ENCODE measurements around the gene SPOCK1. TPM values are rescaled to one million over a fixed set of nuclear protein-coding genes. Genes with fewer than 3 reads are reported as not detected.

Gene SPOCK1
- total RNA-seq, 1 experiment from 2014 or later = 23.9 TPM

GRCh38 chr5:137504916-137505315 lies 5.8 kb upstream of the SPOCK1 start:
- no peaks in the 10 kb centered on the region for H3K4me1 ChIP-seq (replicated peaks; ENCODE audit: insufficient read depth)
- TF ChIP-seq EZH2 (IDR thresholded peaks at IDR 0.05; ENCODE audit: low read depth) = no peak
- TF ChIP-seq, protein P1, sequence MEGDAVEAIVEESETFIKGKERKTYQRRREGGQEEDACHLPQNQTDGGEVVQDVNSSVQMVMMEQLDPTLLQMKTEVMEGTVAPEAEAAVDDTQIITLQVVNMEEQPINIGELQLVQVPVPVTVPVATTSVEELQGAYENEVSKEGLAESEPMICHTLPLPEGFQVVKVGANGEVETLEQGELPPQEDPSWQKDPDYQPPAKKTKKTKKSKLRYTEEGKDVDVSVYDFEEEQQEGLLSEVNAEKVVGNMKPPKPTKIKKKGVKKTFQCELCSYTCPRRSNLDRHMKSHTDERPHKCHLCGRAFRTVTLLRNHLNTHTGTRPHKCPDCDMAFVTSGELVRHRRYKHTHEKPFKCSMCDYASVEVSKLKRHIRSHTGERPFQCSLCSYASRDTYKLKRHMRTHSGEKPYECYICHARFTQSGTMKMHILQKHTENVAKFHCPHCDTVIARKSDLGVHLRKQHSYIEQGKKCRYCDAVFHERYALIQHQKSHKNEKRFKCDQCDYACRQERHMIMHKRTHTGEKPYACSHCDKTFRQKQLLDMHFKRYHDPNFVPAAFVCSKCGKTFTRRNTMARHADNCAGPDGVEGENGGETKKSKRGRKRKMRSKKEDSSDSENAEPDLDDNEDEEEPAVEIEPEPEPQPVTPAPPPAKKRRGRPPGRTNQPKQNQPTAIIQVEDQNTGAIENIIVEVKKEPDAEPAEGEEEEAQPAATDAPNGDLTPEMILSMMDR (conservative IDR thresholded peaks at IDR 0.05) = no peak
- H3K27me3 ChIP-seq (ENCODE audit: insufficient read depth, low read depth) = no peaks in the 10 kb centered on the region
- H3K9me3 ChIP-seq (ENCODE audit: insufficient read depth, low read depth) = no peaks in the 10 kb centered on the region
- intact Hi-C loops (cut with micrococcal nuclease; ENCODE audit: unreplicated experiment) = no loop called here
- H4K20me1 ChIP-seq (ENCODE audit: insufficient read depth) = no peaks in the 10 kb centered on the region
- no peak overlapping the region for H3K4me3 ChIP-seq
- ChIA-PET POLR2A (ENCODE audit: unreplicated experiment) (no interaction called here), CTCF (no interaction called here)
- H3K9me2 ChIP-seq (ENCODE audit: insufficient read depth) = no peaks in the 10 kb centered on the region
- no peaks in the 10 kb centered on the region for H3F3A ChIP-seq (ENCODE audit: insufficient read depth, low read depth)
- H2AFZ ChIP-seq = no peak overlapping the region
- no peaks in the 10 kb centered on the region for H3K36me3 ChIP-seq (ENCODE audit: low read depth)
- H3K79me2 ChIP-seq (ENCODE audit: low read depth) = no peaks in the 10 kb centered on the region
- no peak overlapping the region for H3K27ac ChIP-seq
- H3K4me2 ChIP-seq = no peak overlapping the region
- no peak for DNase-seq
- BruUV-seq (replicated peaks) = no TSS peak

- no peaks in the 10 kb centered on the region for H3K9me3 ChIP-seq (ENCODE audit: insufficient read depth, low read depth)
- no peak for TF ChIP-seq EZH2 (IDR thresholded peaks at IDR 0.05; ENCODE audit: low read depth)
- TF ChIP-seq, protein P1 (conservative IDR thresholded peaks at IDR 0.05) = no peak
- H3K79me2 ChIP-seq (ENCODE audit: low read depth) = no peaks in the 10 kb centered on the region
- H3K9me2 ChIP-seq (ENCODE audit: insufficient read depth) = no peaks in the 10 kb centered on the region
- ChIA-PET POLR2A (ENCODE audit: unreplicated experiment) (no interaction called here), CTCF (no interaction called here)
- H3K4me2 ChIP-seq = no peak overlapping the region
- H3K4me1 ChIP-seq (replicated peaks; ENCODE audit: insufficient read depth) = no peaks in the 10 kb centered on the region
- H2AFZ ChIP-seq = no peak overlapping the region
- H3K27ac ChIP-seq = no peak overlapping the region
- H3K27me3 ChIP-seq (ENCODE audit: insufficient read depth, low read depth) = no peaks in the 10 kb centered on the region
- intact Hi-C loops (cut with micrococcal nuclease; ENCODE audit: unreplicated experiment) = no loop called here
- no peaks in the 10 kb centered on the region for H3K36me3 ChIP-seq (ENCODE audit: low read depth)
- BruUV-seq (replicated peaks) = no TSS peak
- no peak for DNase-seq
- H4K20me1 ChIP-seq (ENCODE audit: insufficient read depth) = no peaks in the 10 kb centered on the region
- no peak overlapping the region for H3K4me3 ChIP-seq
- no peaks in the 10 kb centered on the region for H3F3A ChIP-seq (ENCODE audit: insufficient read depth, low read depth)
Measured at GRCh38 chr5:137503456-137503855, 4.3 kb upstream of the SPOCK1 start.

DNA sequence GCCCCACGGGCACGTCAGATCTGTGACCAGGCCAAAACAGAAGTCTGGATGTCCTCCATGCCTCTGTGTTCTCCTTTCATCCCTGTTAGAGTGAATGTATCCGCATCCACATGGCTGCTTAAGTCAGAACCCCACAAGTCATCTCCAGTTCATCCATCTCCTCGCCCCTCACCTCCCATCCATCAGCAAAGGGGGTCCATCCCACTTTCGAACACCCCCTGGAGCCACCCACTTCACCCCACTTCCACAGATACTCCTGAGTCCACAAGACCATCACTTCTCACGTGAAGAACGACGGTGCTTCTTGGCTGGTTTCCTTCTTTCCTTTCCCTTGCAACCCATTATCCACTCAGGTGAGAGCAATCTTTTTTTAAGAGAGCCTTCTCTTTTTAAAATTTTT lies 3.5 kb upstream of the SPOCK1 start:
- H3K4me2 ChIP-seq = no peak overlapping the region
- TF ChIP-seq, protein P1 (conservative IDR thresholded peaks at IDR 0.05) = no peak
- no peak for TF ChIP-seq EZH2 (IDR thresholded peaks at IDR 0.05; ENCODE audit: low read depth)
- no peak for DNase-seq
- H3K27me3 ChIP-seq (ENCODE audit: insufficient read depth, low read depth) = no peaks in the 10 kb centered on the region
- no peak overlapping the region for H3K4me3 ChIP-seq
- no peak overlapping the region for H2AFZ ChIP-seq
- intact Hi-C loops (cut with micrococcal nuclease; ENCODE audit: unreplicated experiment) = no loop called here
- CTCF ChIA-PET = no interaction called here
- no peaks in the 10 kb centered on the region for H3K4me1 ChIP-seq (replicated peaks; ENCODE audit: insufficient read depth)
- no TSS peak for BruUV-seq (replicated peaks)
- no peaks in the 10 kb centered on the region for H3K9me2 ChIP-seq (ENCODE audit: insufficient read depth)
- H3K36me3 ChIP-seq (ENCODE audit: low read depth) = no peaks in the 10 kb centered on the region
- H4K20me1 ChIP-seq (ENCODE audit: insufficient read depth) = no peaks in the 10 kb centered on the region
- no peaks in the 10 kb centered on the region for H3K79me2 ChIP-seq (ENCODE audit: low read depth)
- POLR2A ChIA-PET (ENCODE audit: unreplicated experiment) = no interaction called here
- H3K9me3 ChIP-seq (ENCODE audit: insufficient read depth, low read depth) = no peaks in the 10 kb centered on the region
- H3K27ac ChIP-seq = no peak overlapping the region
- no peaks in the 10 kb centered on the region for H3F3A ChIP-seq (ENCODE audit: insufficient read depth, low read depth)

Data from PC-9 (cell line).